NCI-H187 (cell line): ENCODE results near the gene KLHL41.
"Not testable (repeated sequence)": the region's sequence is repeated elsewhere in the genome, so short reads cannot be mapped to it uniquely, and the experiment has no call there.

Experiments
- DNase-seq, 2 experiments: peaks; one replicate each; lab custom pipeline; 2025; lab: John Stamatoyannopoulos, UW

KLHL41 gene

DNA sequence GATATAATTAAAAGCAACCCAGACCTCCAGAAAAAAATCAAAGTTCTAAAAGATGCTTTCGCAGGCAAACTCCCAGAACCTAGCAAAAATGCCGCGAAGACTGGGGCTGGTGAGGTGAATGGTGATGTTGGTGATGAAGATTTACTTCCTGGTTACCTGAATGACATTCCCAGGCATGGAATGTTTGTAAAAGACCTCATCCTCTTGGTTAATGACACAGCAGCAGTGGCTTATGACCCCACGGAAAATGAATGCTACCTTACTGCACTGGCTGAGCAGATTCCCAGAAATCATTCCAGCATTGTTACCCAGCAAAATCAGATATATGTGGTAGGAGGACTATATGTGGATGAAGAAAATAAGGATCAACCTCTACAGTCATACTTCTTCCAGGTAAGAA, 994 bp downstream of the KLHL41 start:
- no peak for DNase-seq

- DNase-seq: no peak
Measured at GRCh38 chr2:169511818-169512217, 2.3 kb downstream of the KLHL41 start.

DNA sequence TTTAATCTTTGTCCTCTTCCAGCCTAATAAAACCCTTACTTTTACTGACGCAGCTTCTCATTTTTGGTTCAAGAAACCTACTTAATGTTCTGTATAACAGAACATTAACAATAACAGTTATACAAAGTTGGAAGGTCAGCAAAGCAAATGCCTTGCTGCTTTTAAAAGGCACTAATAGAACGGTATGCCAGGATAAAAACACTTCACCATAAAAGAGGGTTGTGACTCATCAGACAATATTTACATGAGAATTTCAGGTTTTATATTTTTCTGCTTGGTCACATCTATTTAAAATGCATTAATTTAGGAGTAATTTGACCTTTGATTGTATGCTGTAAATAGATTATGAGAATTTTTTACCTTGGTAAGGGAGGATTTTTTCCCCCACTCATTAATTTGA, 3.0 kb downstream of the KLHL41 start:
- DNase-seq: no peak

DNA sequence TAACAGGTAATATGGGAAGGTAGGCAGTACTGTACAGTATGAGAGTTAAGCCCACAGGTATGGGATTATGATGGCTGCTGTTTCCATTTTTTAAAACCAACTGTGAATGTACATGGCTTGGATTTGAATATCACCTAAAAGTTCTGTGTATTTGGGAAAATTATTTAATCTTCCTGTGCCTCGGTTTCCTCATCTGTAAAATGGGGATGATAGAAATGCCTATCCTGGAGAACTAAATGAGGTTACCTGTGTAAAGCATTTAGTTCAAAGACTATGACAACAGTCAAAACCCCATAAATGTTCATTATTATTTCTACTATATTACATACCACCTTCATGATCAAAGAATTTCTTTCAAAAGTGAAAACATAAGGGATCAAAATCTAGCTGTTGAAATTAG, 3.6 kb downstream of the KLHL41 start:
- no peak for DNase-seq

DNA sequence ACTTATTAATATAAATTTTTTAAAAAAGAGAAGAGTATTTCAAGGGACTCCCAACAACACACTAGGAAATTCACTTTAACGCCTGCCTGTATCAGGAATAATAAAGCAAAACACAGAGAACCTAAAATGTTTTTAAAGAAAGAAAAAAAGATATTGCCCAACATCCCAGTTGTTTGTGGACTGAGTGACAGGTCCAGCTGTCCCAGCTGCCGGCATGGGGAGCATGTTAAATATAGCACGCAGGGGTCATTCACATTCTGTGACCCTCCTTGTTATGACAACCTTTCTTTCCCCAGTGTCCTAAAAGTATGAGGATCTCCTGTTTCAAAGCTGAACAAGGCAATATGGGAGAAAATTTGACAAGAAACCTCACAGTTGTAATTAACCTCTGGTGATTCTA, 4.4 kb downstream of the KLHL41 start:
- no peak for DNase-seq

GRCh38 chr2:169514758-169515157, 5.3 kb downstream of the KLHL41 start:
- not testable (repeated sequence) for DNase-seq

DNA sequence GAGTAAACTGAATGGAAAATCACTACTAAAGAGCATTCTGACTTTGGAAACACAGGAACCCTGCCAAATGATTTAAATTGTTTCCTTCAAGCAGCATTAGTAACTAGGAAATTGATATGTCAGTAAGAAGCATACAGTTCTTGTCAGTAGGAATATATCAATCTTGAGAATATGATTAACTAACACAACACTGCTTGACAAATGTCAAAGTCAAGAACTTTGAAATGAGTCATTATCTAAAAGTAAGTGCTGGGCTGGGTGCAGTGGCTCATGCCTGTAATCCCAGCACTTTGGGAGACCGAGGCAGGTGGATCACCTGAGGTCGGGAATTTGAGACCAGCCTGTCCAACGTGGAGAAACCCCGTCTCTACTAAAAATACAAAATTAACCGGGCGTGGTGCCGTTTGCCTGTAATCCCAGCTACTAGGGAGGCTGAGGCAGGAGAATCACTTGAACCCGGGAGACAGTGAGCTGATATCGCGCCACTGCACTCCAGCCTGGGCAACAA, 7.0 kb downstream of the KLHL41 start:
- not testable (repeated sequence) for DNase-seq

DNA sequence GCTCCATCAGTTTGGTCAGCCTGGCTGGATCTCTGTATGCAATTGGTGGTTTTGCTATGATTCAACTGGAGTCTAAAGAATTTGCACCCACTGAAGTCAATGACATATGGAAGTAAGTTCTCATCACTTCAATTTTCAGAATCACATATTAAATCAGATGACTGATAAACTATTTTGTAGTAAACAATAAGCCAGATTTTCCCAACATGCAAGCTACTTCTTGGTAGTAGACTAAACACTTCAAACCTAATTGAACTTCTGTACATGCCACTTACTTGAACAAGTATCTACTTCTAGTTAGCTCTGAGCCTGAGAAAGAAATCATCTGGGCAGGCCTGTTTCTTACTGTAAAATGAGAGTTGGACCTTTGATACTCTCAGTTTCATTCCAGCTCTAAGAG, 11.4 kb downstream of the KLHL41 start:
- DNase-seq: no peak

DNA sequence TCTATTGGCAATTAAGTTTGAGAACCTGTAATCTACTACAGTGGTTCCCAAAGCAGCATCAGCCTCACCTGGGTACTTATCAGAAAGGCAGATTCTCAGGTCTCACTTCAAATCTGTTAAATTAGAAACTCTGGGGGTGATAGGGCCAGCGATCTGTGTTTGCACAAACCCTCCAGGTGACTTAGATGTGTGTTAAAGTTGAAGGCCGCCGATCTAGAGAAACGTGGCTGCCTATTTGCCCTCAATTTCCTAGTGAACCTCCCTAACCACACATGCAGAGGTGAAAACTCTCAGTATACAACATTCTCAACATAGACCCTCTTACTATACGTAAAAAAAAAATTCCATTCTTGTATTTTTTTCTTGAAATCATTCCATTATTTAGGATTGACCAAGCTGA, 14.2 kb downstream of the KLHL41 start:
- DNase-seq: no peak

DNA sequence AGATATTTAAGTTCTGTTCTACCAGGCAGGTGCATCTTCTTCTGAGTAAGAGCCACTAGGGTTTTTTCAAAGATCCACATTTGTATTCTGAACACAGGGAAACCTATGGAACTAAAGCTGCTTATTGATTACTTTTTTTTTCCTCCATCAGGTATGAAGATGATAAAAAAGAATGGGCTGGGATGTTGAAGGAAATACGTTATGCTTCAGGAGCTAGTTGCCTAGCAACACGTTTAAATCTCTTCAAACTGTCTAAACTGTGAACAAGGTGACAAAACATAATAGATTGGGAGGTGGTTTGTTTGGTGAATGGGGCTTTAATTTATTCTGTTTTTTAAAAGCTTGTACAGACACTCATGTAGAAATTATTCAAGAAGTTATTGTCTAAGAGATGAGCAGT, 15.9 kb downstream of the KLHL41 start:
- no peak for DNase-seq

DNA sequence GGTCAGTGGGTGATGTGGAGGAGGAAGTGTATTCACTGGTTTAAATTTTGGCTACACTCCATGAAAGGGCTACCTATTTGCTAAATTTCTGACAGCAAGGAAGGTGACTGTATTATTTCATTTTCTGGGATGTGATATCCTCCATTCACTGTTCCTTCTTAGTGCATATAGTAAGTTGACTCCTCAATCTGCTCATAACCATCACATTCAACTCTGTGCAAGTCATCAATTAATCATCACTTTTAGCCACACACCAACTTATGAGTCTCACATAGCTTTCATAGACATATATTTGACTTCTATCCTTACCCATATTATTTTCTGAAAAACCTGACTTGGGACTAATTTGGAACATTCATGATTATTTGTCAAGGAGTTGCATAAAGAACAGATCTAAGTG, 16.9 kb downstream of the KLHL41 start:
- DNase-seq: no peak

GRCh38 chr2:169528271-169528701, 18.8 kb downstream of the KLHL41 start:
- DNase-seq: peak in 1 of 2 experiments; percentile 6

GRCh38 chr2:169539460-169539859, 30.0 kb downstream of the KLHL41 start:
- not testable (repeated sequence) for DNase-seq

DNA sequence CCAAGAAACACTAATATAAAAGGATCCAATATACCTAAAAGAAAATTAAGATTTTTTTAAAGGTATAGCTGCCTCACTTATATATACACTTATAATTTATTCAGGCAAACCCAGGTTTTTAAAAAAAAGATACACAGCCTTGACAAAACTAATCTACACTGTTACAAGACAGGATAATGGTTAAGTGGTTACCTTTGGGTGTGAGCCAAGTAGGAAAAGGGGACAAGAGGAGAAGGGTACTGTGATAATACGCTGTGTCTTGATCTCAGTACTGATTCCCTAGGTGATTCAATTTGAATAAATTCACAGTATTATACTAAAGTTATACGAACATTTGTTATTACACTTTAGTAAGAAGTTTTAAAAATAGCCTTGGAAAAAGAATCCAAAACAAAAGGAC, 30.6 kb downstream of the KLHL41 start:
- DNase-seq: no peak

DNA sequence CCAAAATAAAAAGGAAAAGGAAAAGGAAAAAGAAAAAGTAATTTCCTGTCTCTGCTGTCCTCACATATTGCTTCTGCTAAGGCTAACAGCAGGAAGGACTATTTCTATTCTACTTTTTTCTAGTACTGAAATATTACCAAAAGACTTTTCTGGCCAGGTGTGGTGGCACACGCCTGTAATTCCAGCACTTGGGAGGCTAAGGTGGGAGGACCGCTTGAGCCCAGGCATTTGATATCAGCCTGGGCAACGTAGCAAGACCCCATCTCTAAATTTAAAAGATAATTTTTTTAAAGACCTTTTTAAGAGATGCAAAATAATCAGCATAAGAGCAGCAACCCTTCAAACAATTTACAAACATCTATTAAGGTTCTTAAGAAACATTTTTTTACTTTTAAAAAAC, 32.9 kb downstream of the KLHL41 start:
- DNase-seq: no peak

- DNase-seq: no peak
Measured at GRCh38 chr2:169546756-169547155, 37.3 kb downstream of the KLHL41 start.

- DNase-seq: no peak
Measured at GRCh38 chr2:169561364-169561763, 51.9 kb downstream of the KLHL41 start.

- DNase-seq: not testable (repeated sequence)
Measured at GRCh38 chr2:169562084-169562483, 52.6 kb downstream of the KLHL41 start.

DNA sequence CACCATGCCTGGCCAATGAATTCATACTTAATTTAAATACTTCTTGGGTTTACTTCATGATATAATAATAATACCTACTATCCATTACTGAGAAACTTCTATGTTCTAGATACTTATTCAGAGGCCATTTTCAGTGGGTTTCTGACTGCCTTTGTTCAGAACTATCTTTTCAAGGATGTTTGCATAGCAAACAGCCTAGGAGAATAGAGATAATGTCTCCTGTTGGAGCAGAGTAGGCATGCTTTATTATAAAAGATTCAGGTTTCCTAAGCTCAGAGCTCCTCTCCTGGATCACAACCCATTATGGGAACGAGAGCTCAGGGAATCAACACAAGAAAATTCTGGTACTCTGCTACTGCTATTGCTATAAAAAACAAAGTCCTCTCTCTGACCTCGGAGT, 53.0 kb downstream of the KLHL41 start:
- DNase-seq: no peak

- no peak for DNase-seq
Measured at GRCh38 chr2:169565686-169566085, 56.2 kb downstream of the KLHL41 start.

DNA sequence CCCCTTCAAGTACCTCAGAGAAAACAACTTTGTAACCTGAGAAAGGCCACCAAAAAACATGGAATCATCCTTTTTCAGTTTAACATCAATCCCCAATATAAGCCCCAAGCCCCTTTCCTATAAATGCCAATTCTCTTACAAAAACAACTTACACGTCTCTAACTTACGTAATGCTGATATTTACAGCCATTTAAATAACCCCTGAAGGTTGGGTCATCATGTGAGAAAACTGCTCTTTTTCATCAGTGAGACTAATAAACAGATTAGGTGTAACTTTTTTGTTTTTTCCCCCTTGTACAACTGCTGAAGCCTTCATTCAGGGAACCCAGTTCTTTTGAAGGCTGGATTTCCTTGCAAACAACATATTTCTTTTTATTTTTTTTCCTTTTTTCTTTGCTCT, 60.4 kb downstream of the KLHL41 start:
- DNase-seq: no peak

DNA sequence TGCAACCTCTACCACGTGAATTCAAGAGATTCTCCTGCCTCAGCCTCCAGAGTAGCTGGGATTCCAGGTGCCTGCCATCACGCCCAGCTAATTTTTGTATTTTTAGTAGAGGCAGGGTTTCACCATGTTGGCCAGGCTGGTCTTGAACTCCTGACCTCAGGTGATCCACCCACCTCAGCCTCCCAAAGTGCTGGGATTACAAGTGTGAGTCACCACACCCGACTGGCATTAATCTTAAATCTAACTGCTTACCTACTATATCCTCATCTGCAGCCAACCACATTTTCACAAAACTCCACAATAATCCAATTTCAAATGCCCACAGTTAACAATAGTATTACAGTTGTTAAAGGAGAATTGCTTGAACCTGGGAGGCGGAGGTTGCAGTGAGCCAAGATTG, 61.2 kb downstream of the KLHL41 start:
- DNase-seq: not testable (repeated sequence)

GRCh38 chr2:169571571-169571970, 62.1 kb downstream of the KLHL41 start:
- DNase-seq: no peak

DNA sequence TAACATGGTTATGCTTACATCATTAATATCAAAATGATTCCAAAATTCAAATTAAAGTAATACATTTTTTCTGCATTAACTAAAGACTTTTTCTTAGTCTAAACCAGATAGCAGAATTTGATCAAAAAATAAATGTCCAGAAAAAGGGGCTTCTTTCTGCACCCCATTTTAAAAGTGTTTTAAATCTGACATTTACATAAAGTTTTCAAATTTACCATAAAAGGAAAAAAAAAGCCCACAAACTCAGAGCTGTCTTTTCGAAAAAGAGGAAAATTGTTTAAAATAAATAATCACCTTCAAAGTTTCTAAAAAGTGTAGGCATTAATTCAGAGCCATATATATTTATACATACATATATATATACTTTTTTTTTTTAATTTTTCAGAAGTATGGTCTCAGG, 62.7 kb downstream of the KLHL41 start:
- DNase-seq: no peak

DNA sequence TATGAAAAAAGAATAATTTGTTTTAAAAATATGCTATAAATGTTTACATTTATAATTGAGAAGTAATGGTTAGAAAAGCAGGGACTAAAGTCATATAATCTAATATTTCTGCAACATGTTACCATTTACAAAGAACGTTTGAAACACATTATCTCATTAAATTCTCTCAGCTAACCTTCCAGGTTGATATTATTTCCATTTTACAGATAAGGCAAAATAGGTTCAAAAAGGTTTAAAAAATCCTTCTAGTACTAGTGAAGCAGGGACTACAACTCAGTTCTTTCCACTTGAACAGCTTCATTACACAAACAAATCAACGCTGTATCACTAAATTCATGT, 63.3 kb downstream of the KLHL41 start:
- DNase-seq: no peak
